GM23338 (cell line): ENCODE measurements around the gene PSKH1. TPM values are rescaled to one million over a fixed set of nuclear protein-coding genes. Genes with fewer than 3 reads are reported as not detected.

Experiments
- ATAC-seq: fragments of 200-7000 bp; cut with Tn5 transposase; 3 replicates; pipeline ENCODE4 v1.9.1; 2020
- DNase-seq: peaks from one replicate; pipeline ENCODE4 v3.0.0-alpha.2; 2015; ENCODE audit warnings: low spot score
- H2AFZ ChIP-seq: fragments of 200-600 bp; sonication (generic); 2 replicates; pipeline ENCODE4 v1.8.0; 2016; ENCODE audit warnings: antibody characterized with exemption, mild to moderate bottlenecking, moderate library complexity
- H3F3A ChIP-seq: fragments of 200-600 bp; sonication (generic); replicated peaks from 2 replicates; pipeline ENCODE4 v1.8.0; 2017; ENCODE audit warnings: antibody characterized with exemption, mixed run types, low read depth
- H3K27ac ChIP-seq: fragments of 200-600 bp; sonication (generic); 2 replicates; pipeline ENCODE4 v1.6.1; 2016; ENCODE audit warnings: low read depth
- H3K27me3 ChIP-seq: fragments of 200-600 bp; sonication (generic); 2 replicates; pipeline ENCODE4 v1.8.0; 2016; ENCODE audit warnings: mild to moderate bottlenecking, mixed run types, moderate library complexity; ENCODE audit not compliant: insufficient read depth
- H3K36me3 ChIP-seq: fragments of 200-600 bp; sonication (generic); 2 replicates; pipeline ENCODE4 v1.8.0; 2016; ENCODE audit warnings: mild to moderate bottlenecking; ENCODE audit not compliant: insufficient read depth
- H3K4me1 ChIP-seq: fragments of 200-600 bp; sonication (generic); 2 replicates; pipeline ENCODE4 v1.8.0; 2016; ENCODE audit warnings: mild to moderate bottlenecking, moderate library complexity; ENCODE audit not compliant: insufficient read depth
- H3K4me2 ChIP-seq: fragments of 200-600 bp; sonication (generic); 2 replicates; pipeline ENCODE4 v1.7.1; 2017; ENCODE audit warnings: mixed run types
- H3K4me3 ChIP-seq: fragments of 200-600 bp; sonication (generic); 2 replicates; pipeline ENCODE4 v1.6.1; 2016; ENCODE audit warnings: mixed run types
- H3K79me2 ChIP-seq: fragments of 200-600 bp; sonication (generic); replicated peaks from 2 replicates; pipeline ENCODE4 v1.8.0; 2017; ENCODE audit warnings: mild to moderate bottlenecking; ENCODE audit not compliant: insufficient read depth
- H3K9me2 ChIP-seq: fragments of 200-600 bp; sonication (generic); 2 replicates; pipeline ENCODE4 v1.8.0; 2017; ENCODE audit not compliant: insufficient read depth
- H4K20me1 ChIP-seq: fragments of 200-600 bp; sonication (generic); replicated peaks from 2 replicates; pipeline ENCODE4 v1.8.0; 2017; ENCODE audit warnings: mild to moderate bottlenecking; ENCODE audit not compliant: insufficient read depth
- H3K27ac Mint-ChIP-seq: 2 replicates; pipeline ENCODE4 v1.8.0; 2020; ENCODE audit warnings: inconsistent platforms, mild to moderate bottlenecking, moderate library complexity, mixed read lengths
- H3K27me3 Mint-ChIP-seq: 3 replicates; pipeline ENCODE4 v1.8.0; 2022; ENCODE audit warnings: low read depth, mild to moderate bottlenecking, moderate library complexity, mixed read lengths, inconsistent platforms; ENCODE audit not compliant: insufficient read depth, poor library complexity
- H3K36me3 Mint-ChIP-seq: 3 replicates; pipeline ENCODE4 v1.8.0; 2021; ENCODE audit warnings: low read depth, mild to moderate bottlenecking, inconsistent platforms, moderate library complexity, mixed read lengths
- H3K4me1 Mint-ChIP-seq: 3 replicates; pipeline ENCODE4 v1.8.0; 2020; ENCODE audit warnings: mild to moderate bottlenecking, inconsistent platforms, mixed read lengths
- H3K4me3 Mint-ChIP-seq: 3 replicates; pipeline ENCODE4 v1.8.0; 2021; ENCODE audit warnings: moderate library complexity, mild to moderate bottlenecking, inconsistent platforms, mixed read lengths
- H3K9me3 Mint-ChIP-seq: 3 replicates; pipeline ENCODE4 v1.8.0; 2020; ENCODE audit warnings: moderate library complexity, mild to moderate bottlenecking, inconsistent platforms, mixed read lengths
- ETS1 ChIP-seq: IDR thresholded peaks from 2 replicates; pipeline ENCODE4 v1.6.1; 2016; ENCODE audit warnings: antibody characterized with exemption
- EZH2phosphoT487 ChIP-seq: fragments of 200-600 bp; sonication (generic); IDR thresholded peaks from one replicate; pipeline ENCODE4 v1.8.1; 2018; ENCODE audit warnings: antibody characterized with exemption; ENCODE audit not compliant: unreplicated experiment
- JUNB ChIP-seq: IDR thresholded peaks from one replicate; pipeline ENCODE4 v1.6.1; 2016; ENCODE audit warnings: antibody characterized with exemption; ENCODE audit not compliant: unreplicated experiment
- POLR2AphosphoS5 ChIP-seq: IDR thresholded peaks from 2 replicates; pipeline ENCODE4 v1.6.1; 2016; ENCODE audit warnings: antibody characterized with exemption, low read depth
- STAT1 ChIP-seq: IDR thresholded peaks from one replicate; pipeline ENCODE4 v1.6.1; 2016; ENCODE audit warnings: antibody characterized with exemption; ENCODE audit not compliant: unreplicated experiment
- ZNF331 ChIP-seq: fragments of 250-450 bp; sonication (Bioruptor Pico); IDR thresholded peaks from 2 replicates; pipeline ENCODE4 v1.5.0; 2020; ENCODE audit warnings: low read depth, mild to moderate bottlenecking, moderate library complexity
- ZNF462 ChIP-seq: fragments of 250-450 bp; sonication (Bioruptor Pico); IDR thresholded peaks from 2 replicates; pipeline ENCODE4 v1.5.0; 2020; ENCODE audit warnings: mild to moderate bottlenecking, moderate library complexity
- polyA plus RNA-seq: library from polyadenylated mRNA; unstranded; fragments of >200 nt; fragmentation: Nextera tagmentation; extraction: Ambion mirVana; gene quantifications from 2 replicates; pipeline ENCODE4 v1.2.1, GENCODE V29; 2016
- total RNA-seq: library from RNA; depleted of rRNA; stranded (reverse); fragments of >200 nt; shearing (Covaris generic); gene quantifications from 2 replicates; pipeline ENCODE4 v1.2.3, GENCODE V29; 2014

PSKH1 gene
- total and polyA plus RNA-seq, 2 experiments from 2014 or later: 14.3 to 23.9 TPM

GRCh38 chr16:67924140-67924906, 31.3 kb downstream of the PSKH1 start:
- Mint-ChIP-seq H3K27me3 (peaks cover 12% of the 10 kb centered on the region), H3K9me3 (no peaks in the 10 kb centered on the region), H3K4me3 (no peak overlapping the region), H3K36me3 (no peaks in the 10 kb centered on the region), H3K27ac (no peak overlapping the region), H3K4me1 (peaks cover 19% of the 10 kb centered on the region)
- DNase-seq (no peak), ATAC-seq (no peak)
- no peak overlapping the region for H2AFZ ChIP-seq
- no peaks in the 10 kb centered on the region; the same call in 1 of the 2 replicates for H4K20me1 ChIP-seq
- H3F3A ChIP-seq: 0 out of 2 replicates have a peak, but pooled peaks cover 6% of the 10 kb centered on the region
- TF ChIP-seq JUNB: no peak
- no peak for TF ChIP-seq ZNF331 (CRISPR knock-in tag)
- no peak for TF ChIP-seq STAT1
- TF ChIP-seq EZH2phosphoT487: no peak
- TF ChIP-seq ETS1: no peak
- TF ChIP-seq POLR2AphosphoS5: no peak
- TF ChIP-seq ZNF462 (CRISPR knock-in tag): no peak
- no peaks in the 10 kb centered on the region for H3K9me2 ChIP-seq
- H3K4me1 ChIP-seq: peaks cover 6% of the 10 kb centered on the region; the same call in 1 of the 2 replicates
- H3K36me3 ChIP-seq: no peaks in the 10 kb centered on the region
- no peaks in the 10 kb centered on the region for H3K27me3 ChIP-seq
- no peaks in the 10 kb centered on the region for H3K79me2 ChIP-seq
- no peak overlapping the region for H3K27ac ChIP-seq
- H3K4me2 ChIP-seq: no peak overlapping the region
- no peak overlapping the region for H3K4me3 ChIP-seq
